A549 (cell line): ENCODE data around the gene DSCAML1. TPM values are rescaled to one million over a fixed set of nuclear protein-coding genes. Genes with fewer than 3 reads are reported as not detected.

Experiments
- ATAC-seq, 2 experiments: fragments of 200-7000 bp in 1 of 2; fragments of >200 bp in 1 of 2; cut with Nextera tagmentation in 1 of 2; cut with Tn5 transposase in 1 of 2; 3 replicates each; pipeline versions ENCODE4 v1.8.0 to v1.9.1; 2018 to 2020; ENCODE audit warnings: mild to moderate bottlenecking in 1 of 2, moderate library complexity in 1 of 2
- CTCF ChIA-PET: fragments of 300-600 bp; sonication (Branson Sonifier 250); formaldehyde crosslinking; extraction: SDS; loops from one replicate; lab custom pipeline; 2021; ENCODE audit warnings: antibody characterized with exemption, inconsistent platforms; lab: Yijun Ruan, JAX
- POLR2A ChIA-PET: fragments of 350-600 bp; formaldehyde crosslinking; extraction: SDS; loops from one replicate; lab custom pipeline; 2021; ENCODE audit warnings: antibody characterized with exemption, inconsistent platforms; lab: Yijun Ruan, JAX
- DNase-seq, 2 experiments: peaks; one replicate each; pipeline versions ENCODE4 v3.0.0 to v3.0.0-alpha.2; 2011 to 2016; ENCODE audit warnings: low read depth in 1 of 2, low spot score in 1 of 2
- FAIRE-seq: peaks from 2 replicates; lab custom pipeline; 2011; peaks lifted over from hg19 to GRCh38; lab: Jason Lieb, UNC
- H3K27ac ChIP-seq, 2 experiments: fragments of >200 bp; sonication (Bioruptor Twin); formaldehyde crosslinking; 3 replicates each; pipeline ENCODE4 v1.5.1; 2016 to 2017
- H3K4me1 ChIP-seq: fragments of >200 bp; sonication (Bioruptor Twin); formaldehyde crosslinking; 3 replicates; pipeline ENCODE4 v1.6.1; 2016
- H3K4me2 ChIP-seq: fragments of >200 bp; sonication (Bioruptor Twin); formaldehyde crosslinking; 3 replicates; pipeline ENCODE4 v1.6.1; 2016
- H3K4me3 ChIP-seq: fragments of >200 bp; sonication (Bioruptor Twin); formaldehyde crosslinking; 3 replicates; pipeline ENCODE4 v1.5.1; 2016
- H3K9me3 ChIP-seq: fragments of >200 bp; sonication (Bioruptor Twin); formaldehyde crosslinking; 3 replicates; pipeline ENCODE4 v1.6.1; 2016
- BCL3 ChIP-seq: fragments of >200 bp; sonication (Bioruptor Twin); formaldehyde crosslinking; IDR thresholded peaks from 3 replicates; pipeline ENCODE4 v1.6.1; 2016
- CBX8 ChIP-seq: fragments of 200-600 bp; sonication (generic); IDR thresholded peaks from 2 replicates; pipeline ENCODE4 v1.6.1; 2016
- CEBPB ChIP-seq, 2 experiments: fragments of >200 bp in 1 of 2; sonication (Bioruptor Twin) in 1 of 2; formaldehyde crosslinking in 1 of 2; IDR thresholded peaks; 2 replicates each; pipeline ENCODE4 v1.6.1; 2012 to 2016
- EHMT2 ChIP-seq: fragments of 200-600 bp; sonication (generic); IDR thresholded peaks from 2 replicates; pipeline ENCODE4 v1.6.1; 2016; ENCODE audit warnings: antibody characterized with exemption, low read depth, mild to moderate bottlenecking, moderate library complexity
- ELK1 ChIP-seq: fragments of 150-350 bp; IDR thresholded peaks from 2 replicates; pipeline ENCODE4 v1.6.1; 2014; ENCODE audit warnings: low read depth, mild to moderate bottlenecking, low read length
- EP300 ChIP-seq, 2 experiments: fragments of >200 bp; sonication (Bioruptor Twin); formaldehyde crosslinking; IDR thresholded peaks; 2 replicates in 1 of 2; 3 replicates in 1 of 2; pipeline ENCODE4 v1.6.1; 2016 to 2017
- ESRRA ChIP-seq: fragments of 150-350 bp; IDR thresholded peaks from 2 replicates; pipeline ENCODE4 v1.6.1; 2014; ENCODE audit warnings: mild to moderate bottlenecking, low read length, borderline replicate concordance
- FOSB ChIP-seq: fragments of 250-450 bp; sonication (Bioruptor Pico); IDR thresholded peaks from 2 replicates; pipeline ENCODE4 v1.5.0; 2020; ENCODE audit warnings: mild to moderate bottlenecking, moderate library complexity
- FOSL2 ChIP-seq, 2 experiments: fragments of 450-650 bp in 1 of 2; fragments of >200 bp in 1 of 2; sonication (Bioruptor Twin) in 1 of 2; formaldehyde crosslinking; IDR thresholded peaks; 2 replicates each; pipeline versions ENCODE4 v1.5.0 to v1.6.1; 2016 to 2020; ENCODE audit warnings: mild to moderate bottlenecking in 1 of 2, moderate library complexity in 1 of 2
- FOXS1 ChIP-seq: fragments of 250-450 bp; sonication (Bioruptor Pico); IDR thresholded peaks from 2 replicates; pipeline ENCODE4 v1.5.0; 2020; ENCODE audit warnings: mild to moderate bottlenecking, moderate library complexity
- HES2 ChIP-seq: fragments of >200 bp; sonication (Bioruptor Twin); formaldehyde crosslinking; IDR thresholded peaks from 2 replicates; pipeline ENCODE4 v1.6.1; 2016
- KDM1A ChIP-seq: fragments of 200-600 bp; sonication (generic); IDR thresholded peaks from 2 replicates; pipeline ENCODE4 v1.6.1; 2016; ENCODE audit warnings: low read depth, mild to moderate bottlenecking
- MYC ChIP-seq: IDR thresholded peaks from 2 replicates; pipeline ENCODE4 v1.6.1; 2012; ENCODE audit warnings: mild to moderate bottlenecking, inconsistent platforms, low read length, improper control_type of control experiment, borderline replicate concordance
- PHF8 ChIP-seq: fragments of 200-600 bp; sonication (generic); IDR thresholded peaks from 2 replicates; pipeline ENCODE4 v1.6.1; 2016; ENCODE audit warnings: low read depth, mild to moderate bottlenecking, antibody characterized with exemption, moderate library complexity, borderline replicate concordance
- POLR2A ChIP-seq: IDR thresholded peaks from 2 replicates; pipeline ENCODE4 v1.6.1; 2012; ENCODE audit warnings: mild to moderate bottlenecking, low read length
- SMC3 ChIP-seq: fragments of >200 bp; sonication (Bioruptor Twin); formaldehyde crosslinking; IDR thresholded peaks from 3 replicates; pipeline ENCODE4 v1.6.1; 2018; ENCODE audit warnings: inconsistent platforms
- USF2 ChIP-seq: fragments of 450-650 bp; IDR thresholded peaks from 2 replicates; pipeline ENCODE4 v1.6.1; 2014; ENCODE audit warnings: antibody characterized with exemption
- ZNF302 ChIP-seq: fragments of 250-450 bp; sonication (Bioruptor Pico); IDR thresholded peaks from 2 replicates; pipeline ENCODE4 v1.9.0; 2021; ENCODE audit warnings: inconsistent platforms, mild to moderate bottlenecking, moderate library complexity
- WGBS: methylation state at CpG from one replicate; pipeline ENCODE4 v1.1.6; 2017; ENCODE audit errors: missing lambda C conversion rate; 5-methylcytosine and 5-hydroxymethylcytosine counted together
- polyA plus RNA-seq, 4 experiments: library from polyadenylated mRNA; depleted of rRNA in 3 of 4; stranded (reverse); fragments of >200 nt; fragmentation: RNase III in 1 of 4; extraction: RNeasy Plus Mini Kit Qiagen cat#74134 plus additional on column Dnase treatment in 1 of 4; gene quantifications; 2 replicates in 3 of 4; 3 replicates in 1 of 4; pipeline ENCODE4 v1.2.3, GENCODE V29; 2011 to 2017

DSCAML1 gene
- polyA plus RNA-seq, 2 of the 4 experiments (the other 2 are of a cell fraction): 0.12 to 0.31 TPM

- no peaks in the 10 kb centered on the region for H3K9me3 ChIP-seq
- ATAC-seq (no peak), DNase-seq (no peak), FAIRE-seq (no peak)
- no peak overlapping the region for H3K4me2 ChIP-seq
- H3K4me3 ChIP-seq: no peak overlapping the region
- TF ChIP-seq MYC: no peak
- CTCF ChIA-PET: interaction anchor here (1.3 to 2.8 kb wide), 4 partner anchors 376 to 386 kb away, joined by 4 to 11 read pairs (median 7); no protein-coding TSS in a partner anchor
- no peak overlapping the region for H3K27ac ChIP-seq
- POLR2A ChIA-PET: no interaction called here
- 90% methylated on average over 5 of the region's 7 CpGs for WGBS
- no peaks in the 10 kb centered on the region for H3K4me1 ChIP-seq
Measured at GRCh38 chr11:117431436-117431835, 365.6 kb downstream of the DSCAML1 start.

- ChIA-PET POLR2A (no interaction called here), CTCF (interaction anchor here (2.7 to 2.8 kb wide), 2 partner anchors 377 to 378 kb away, joined by 9 to 11 read pairs; no protein-coding TSS in a partner anchor)
- no peak for TF ChIP-seq BCL3
- TF ChIP-seq ELK1: no peak
- TF ChIP-seq KDM1A: no peak
- FAIRE-seq: no peak
- Histone ChIP-seq H3K4me1 (no peaks in the 10 kb centered on the region), H3K4me3 (no peak overlapping the region), H3K27ac (no peak overlapping the region), H3K4me2 (no peak overlapping the region), H3K9me3 (no peaks in the 10 kb centered on the region)
- ATAC-seq: no peak
- WGBS: 86% methylated on average over 10 of the region's 15 CpGs
- DNase-seq: no peak
Measured at GRCh38 chr11:117430293-117430955, 366.6 kb downstream of the DSCAML1 start.

- CTCF ChIA-PET: interaction anchor here (0.6 to 7.6 kb wide), 6 partner anchors 18 to 388 kb away, joined by 3 to 128 read pairs (median 4); no protein-coding TSS in a partner anchor
Measured at GRCh38 chr11:117428856-117429229, 368.2 kb downstream of the DSCAML1 start.

GRCh38 chr11:117428186-117428855 lies 368.7 kb downstream of the DSCAML1 start:
- DNase-seq (no peak), FAIRE-seq (no peak), ATAC-seq (no peak)
- TF ChIP-seq FOXS1 (no peak), POLR2A (no peak), EP300 (IDR thresholded peaks at IDR 0.05) (no peak), CEBPB (IDR thresholded peaks at IDR 0.05) (no peak), PHF8 (no peak), ZNF302 (no peak), HES2 (no peak)
- H3K27ac ChIP-seq: no peak overlapping the region
- CTCF ChIA-PET: interaction anchor here (0.6 to 7.6 kb wide), 7 partner anchors 17 to 389 kb away, joined by 3 to 128 read pairs (median 6); no protein-coding TSS in a partner anchor
- WGBS: 82% methylated on average over 19 of the region's 32 CpGs
- no peak overlapping the region for H3K4me2 ChIP-seq
- no peaks in the 10 kb centered on the region for H3K9me3 ChIP-seq
- H3K4me3 ChIP-seq: no peak overlapping the region
- H3K4me1 ChIP-seq: no peaks in the 10 kb centered on the region
- POLR2A ChIA-PET: no interaction called here

More at GRCh38 chr11:117428856-117429229, 368.2 kb downstream of the DSCAML1 start:
- Histone ChIP-seq H3K4me1 (no peaks in the 10 kb centered on the region), H3K4me3 (no peak overlapping the region), H3K27ac (no peak overlapping the region), H3K9me3 (no peaks in the 10 kb centered on the region), H3K4me2 (no peak overlapping the region)
- no peak for ATAC-seq
- 73% methylated on average over 7 of the region's 7 CpGs for WGBS
- TF ChIP-seq FOSL2 (IDR thresholded peaks at IDR 0.05) (no peak), FOSL2 (CRISPR knock-in tag; IDR thresholded peaks at IDR 0.05) (no peak), SMC3 (no peak), ZNF302 (no peak), CBX8 (no peak), FOSB (CRISPR knock-in tag) (no peak), EHMT2 (no peak), FOXS1 (no peak), POLR2A (no peak), USF2 (no peak), ESRRA (no peak)
- FAIRE-seq: no peak
- DNase-seq: no peak
- POLR2A ChIA-PET: no interaction called here
